K562 (cell line): ENCODE measurements around the gene SLC48A1. TPM values are rescaled to one million over a fixed set of nuclear protein-coding genes. Genes with fewer than 3 reads are reported as not detected.

Source experiments
- BRD9 ChIP-seq: fragments of 450-650 bp; IDR thresholded peaks from 2 replicates; pipeline ENCODE4 v1.6.1; 2018; ENCODE audit warnings: low read depth; ENCODE audit not compliant: partially characterized antibody
- CCNT2 ChIP-seq: IDR thresholded peaks from 2 replicates; pipeline ENCODE4 v1.6.1; 2011; ENCODE audit warnings: borderline replicate concordance, low read depth, mild to moderate bottlenecking, moderate library complexity, mixed read lengths, low read length; ENCODE audit not compliant: insufficient read length; ENCODE audit errors: extremely low read depth
- CHAMP1 ChIP-seq: fragments of 450-650 bp; IDR thresholded peaks from 2 replicates; pipeline ENCODE4 v1.6.1; 2016; ENCODE audit warnings: mild to moderate bottlenecking
- COPS2 ChIP-seq: fragments of 450-650 bp; conservative IDR thresholded peaks from 2 replicates; pipeline ENCODE4 v1.6.1; 2016; ENCODE audit warnings: mild to moderate bottlenecking, moderate library complexity
- E4F1 ChIP-seq: fragments of 250-450 bp; sonication (Bioruptor Pico); IDR thresholded peaks from 2 replicates; pipeline ENCODE4 v1.5.0; 2021; ENCODE audit warnings: mild to moderate bottlenecking, borderline replicate concordance
- ETV6 ChIP-seq, 3 experiments: fragments of 150-350 bp in 1 of 3; sonication (generic) in 1 of 3; formaldehyde crosslinking in 1 of 3; IDR thresholded peaks; 2 replicates each; pipeline versions ENCODE4 v1.6.1 to v1.8.0; 2014 to 2022; ENCODE audit warnings: borderline replicate concordance in 2 of 3, low read depth in 2 of 3, antibody characterized with exemption in 1 of 3, low read length in 1 of 3, mild to moderate bottlenecking in 1 of 3, missing genetic modification reagents in 1 of 3
- GABPB1 ChIP-seq: sonication (generic); formaldehyde crosslinking; IDR thresholded peaks from 2 replicates; pipeline ENCODE4 v1.8.0; 2022; ENCODE audit warnings: mild to moderate bottlenecking, missing genetic modification reagents
- HSF4 ChIP-seq: fragments of 250-450 bp; sonication (Bioruptor Pico); IDR thresholded peaks from 2 replicates; pipeline ENCODE4 v2.1.2; 2022; ENCODE audit warnings: mild to moderate bottlenecking, moderate library complexity, borderline replicate concordance
- KDM2B ChIP-seq: fragments of 250-450 bp; sonication (Bioruptor Pico); IDR thresholded peaks from 2 replicates; pipeline ENCODE4 v1.8.0; 2021; ENCODE audit warnings: mild to moderate bottlenecking, moderate library complexity
- KHSRP ChIP-seq: fragments of 450-650 bp; IDR thresholded peaks from 2 replicates; pipeline ENCODE4 v1.6.1; 2017
- NCOR1 ChIP-seq: fragments of 450-650 bp; IDR thresholded peaks from 2 replicates; pipeline ENCODE4 v1.6.1; 2016; ENCODE audit warnings: mild to moderate bottlenecking, moderate library complexity
- NR4A1 ChIP-seq, 2 experiments: fragments of 250-450 bp in 1 of 2; fragments of 450-650 bp in 1 of 2; sonication (Bioruptor Pico) in 1 of 2; IDR thresholded peaks; 2 replicates each; pipeline versions ENCODE4 v1.4.0 to v1.6.1; 2016 to 2020; ENCODE audit warnings: mild to moderate bottlenecking in 2 of 2, missing compliant biosample characterization in 1 of 2, missing genetic modification characterization in 1 of 2, moderate library complexity in 1 of 2
- PML ChIP-seq: IDR thresholded peaks from 2 replicates; pipeline ENCODE4 v1.6.1; 2012; ENCODE audit warnings: low read length, inconsistent platforms
- SMAD2 ChIP-seq: fragments of 150-350 bp; IDR thresholded peaks from 2 replicates; pipeline ENCODE4 v1.6.1; 2014; ENCODE audit warnings: low read depth, mild to moderate bottlenecking, low read length
- ZBTB33 ChIP-seq: sonication (generic); formaldehyde crosslinking; IDR thresholded peaks from 2 replicates; pipeline ENCODE4 v1.8.1; 2023; ENCODE audit warnings: mild to moderate bottlenecking, missing genetic modification reagents
- ZFP1 ChIP-seq: fragments of 450-650 bp; formaldehyde crosslinking; IDR thresholded peaks from 2 replicates; pipeline ENCODE4 v1.4.0; 2020; ENCODE audit warnings: mild to moderate bottlenecking, mixed read lengths
- ZFX ChIP-seq: sonication (generic); formaldehyde crosslinking; IDR thresholded peaks from 2 replicates; pipeline ENCODE4 v1.8.0; 2022; ENCODE audit warnings: mild to moderate bottlenecking, missing genetic modification reagents, moderate library complexity
- ZNF175 ChIP-seq: fragments of 200-800 bp; sonication (Bioruptor generic); IDR thresholded peaks from 2 replicates; pipeline ENCODE4 v1.6.1; 2016; ENCODE audit warnings: low read depth, mild to moderate bottlenecking, missing genetic modification characterization, missing compliant biosample characterization
- ZNF561 ChIP-seq: fragments of 450-650 bp; formaldehyde crosslinking; conservative IDR thresholded peaks from 2 replicates; pipeline ENCODE4 v1.4.0; 2020; ENCODE audit warnings: mild to moderate bottlenecking, moderate library complexity
- ZNF766 ChIP-seq: fragments of 200-800 bp; sonication (Bioruptor generic); conservative IDR thresholded peaks from 2 replicates; pipeline ENCODE4 v1.6.1; 2016; ENCODE audit warnings: missing genetic modification characterization, missing compliant biosample characterization
- polyA plus RNA-seq, 8 experiments: library from polyadenylated mRNA; depleted of rRNA in 4 of 8; stranded (reverse) in 5 of 8; unstranded in 3 of 8; fragments of >200 nt; fragmentation: Nextera tagmentation in 2 of 8; fragmentation: Illumina TruSeq in 1 of 8; extraction: Ambion mirVana in 2 of 8; extraction: Trizol in 1 of 8; gene quantifications; 2 replicates each; pipeline versions ENCODE4 v1.2.1 to v1.2.3, GENCODE V29; 2011 to 2014; ENCODE audit warnings: inconsistent platforms in 1 of 8, missing spikeins in 1 of 8
- total RNA-seq, 7 experiments: library from RNA; depleted of rRNA in 6 of 7; stranded (reverse); fragments of >200 nt in 6 of 7; fragmentation: Illumina TruSeq in 2 of 7; extraction: Trizol in 2 of 7; gene quantifications; 2 replicates each; pipeline versions ENCODE4 v1.2.1 to v1.2.3, GENCODE V29; 2011 to 2021; ENCODE audit warnings: low replicate concordance in 1 of 7

The SLC48A1 gene
- total and polyA plus RNA-seq, 9 of the 15 experiments (the other 6 are each of a cell fraction or from before 2014, with no cell fraction given), result 10.7 to 37.5 (median 18.7) TPM

GRCh38 chr12:47775100-47775911 lies 2.3 kb downstream of the SLC48A1 start (continued):
- TF ChIP-seq CHAMP1 (no peak), ZNF766 (peak; percentile 22), CCNT2 (no peak), PML (0 out of 2 replicates have a peak, but pooled peaks have one; percentile 35), NR4A1 (CRISPR knock-in tag; IDR thresholded peaks at IDR 0.05) (0 out of 2 replicates have a peak, but pooled peaks have one; percentile 21), NR4A1 (tag; IDR thresholded peaks at IDR 0.05) (0 out of 2 replicates have a peak, but pooled peaks have one; percentile 84), HSF4 (peak; percentile 56; the same call in 1 of the 2 replicates), ETV6 (IDR thresholded peaks at IDR 0.05; ENCODE audit: borderline replicate concordance in 1 of 2, low read depth in 2 of 2, low read length in 1 of 2) (peak in 1 of 2 experiments; percentile 31; a peak in 1 of 4 replicates), ETV6 (CRISPR knock-in tag; IDR thresholded peaks at IDR 0.05; ENCODE audit: borderline replicate concordance) (no peak), SMAD2 (no peak), ZFP1 (CRISPR knock-in tag) (no peak), NCOR1 (no peak; the same call in 1 of the 2 replicates), GABPB1 (CRISPR knock-in tag) (no peak), ZFX (CRISPR knock-in tag) (peak; percentile 14; the same call in 1 of the 2 replicates), ZBTB33 (0 out of 2 replicates have a peak, but pooled peaks have one; percentile 16), BRD9 (peak; percentile 63), ZNF561 (CRISPR knock-in tag) (no peak), E4F1 (CRISPR knock-in tag) (no peak), KDM2B (CRISPR knock-in tag) (no peak), ZNF175 (CRISPR knock-in tag) (0 out of 2 replicates have a peak, but pooled peaks have one; percentile 30), COPS2 (no peak), KHSRP (no peak)
